ENCODE measurements around the gene MAML3.

DNA sequence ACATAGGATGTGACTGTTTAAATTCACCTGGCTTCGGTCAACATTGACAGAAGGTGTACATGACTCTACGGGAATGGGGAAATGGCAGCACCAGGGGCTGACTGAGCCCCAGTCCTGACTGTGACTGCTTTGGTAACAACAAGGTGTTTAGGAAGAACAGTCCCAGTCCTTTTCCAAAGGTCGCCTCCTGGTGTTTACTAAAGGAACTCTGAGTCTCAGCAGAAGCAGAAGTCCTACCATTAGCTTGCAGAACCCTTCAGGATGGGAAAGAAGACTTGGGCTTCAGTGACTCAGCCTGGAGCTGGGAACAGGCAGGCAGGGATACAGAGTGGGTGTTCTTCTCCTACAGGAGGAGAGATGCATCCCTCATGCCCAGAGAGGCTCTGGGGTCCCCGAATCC lies 385.1 kb downstream of the MAML3 start:
- TF ChIP-seq EZH2 (IDR thresholded peaks at IDR 0.05; ENCODE audit: borderline replicate concordance, low read length) = no peak
- TF ChIP-seq, protein P1, sequence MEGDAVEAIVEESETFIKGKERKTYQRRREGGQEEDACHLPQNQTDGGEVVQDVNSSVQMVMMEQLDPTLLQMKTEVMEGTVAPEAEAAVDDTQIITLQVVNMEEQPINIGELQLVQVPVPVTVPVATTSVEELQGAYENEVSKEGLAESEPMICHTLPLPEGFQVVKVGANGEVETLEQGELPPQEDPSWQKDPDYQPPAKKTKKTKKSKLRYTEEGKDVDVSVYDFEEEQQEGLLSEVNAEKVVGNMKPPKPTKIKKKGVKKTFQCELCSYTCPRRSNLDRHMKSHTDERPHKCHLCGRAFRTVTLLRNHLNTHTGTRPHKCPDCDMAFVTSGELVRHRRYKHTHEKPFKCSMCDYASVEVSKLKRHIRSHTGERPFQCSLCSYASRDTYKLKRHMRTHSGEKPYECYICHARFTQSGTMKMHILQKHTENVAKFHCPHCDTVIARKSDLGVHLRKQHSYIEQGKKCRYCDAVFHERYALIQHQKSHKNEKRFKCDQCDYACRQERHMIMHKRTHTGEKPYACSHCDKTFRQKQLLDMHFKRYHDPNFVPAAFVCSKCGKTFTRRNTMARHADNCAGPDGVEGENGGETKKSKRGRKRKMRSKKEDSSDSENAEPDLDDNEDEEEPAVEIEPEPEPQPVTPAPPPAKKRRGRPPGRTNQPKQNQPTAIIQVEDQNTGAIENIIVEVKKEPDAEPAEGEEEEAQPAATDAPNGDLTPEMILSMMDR (IDR thresholded peaks at IDR 0.05; ENCODE audit: low read length) = no peak
